PFSK-1 (cell line): Measurements from ENCODE around the gene STARD7.

Experiments used
- FOXP2 ChIP-seq: optimal IDR thresholded peaks from 2 replicates; pipeline ENCODE3; 2011; ENCODE audit warnings: borderline replicate concordance, control low read depth, inconsistent platforms; ENCODE audit not compliant: insufficient read depth; ENCODE audit errors: extremely low read length, extremely low read depth
- POLR2AphosphoS5 ChIP-seq: IDR thresholded peaks from 2 replicates; pipeline ENCODE4 v1.6.1; 2012; ENCODE audit warnings: low read depth, mild to moderate bottlenecking, control low read depth, low read length, moderate library complexity
- REST ChIP-seq, 2 experiments: IDR thresholded peaks; 2 replicates each; pipeline versions ENCODE4 v1.6.1 to v1.8.0; 2011 to 2012; ENCODE audit warnings: low read depth in 2 of 2, low read length in 2 of 2, control low read depth in 1 of 2, inconsistent platforms in 1 of 2, mild to moderate bottlenecking in 1 of 2, moderate library complexity in 1 of 2; ENCODE audit not compliant: insufficient read depth in 1 of 2
- SIN3A ChIP-seq: IDR thresholded peaks from 2 replicates; pipeline ENCODE4 v1.6.1; 2012; ENCODE audit warnings: mild to moderate bottlenecking, low read length, moderate library complexity, borderline replicate concordance; ENCODE audit not compliant: insufficient read depth
- TAF1 ChIP-seq: IDR thresholded peaks from 2 replicates; pipeline ENCODE4 v1.6.1; 2012; ENCODE audit warnings: low read length, control low read depth, borderline replicate concordance; ENCODE audit not compliant: insufficient read depth

STARD7 gene

GRCh38 chr2:96154506-96155380, 53.9 kb downstream of the STARD7 start:
- no peak for TF ChIP-seq POLR2AphosphoS5
- no peak for TF ChIP-seq TAF1
- TF ChIP-seq REST (IDR thresholded peaks at IDR 0.05; ENCODE audit: insufficient read depth in 1 of 2, low read depth in 2 of 2, low read length in 2 of 2) = no peak
- no peak for TF ChIP-seq SIN3A
- no peak for TF ChIP-seq FOXP2

DNA sequence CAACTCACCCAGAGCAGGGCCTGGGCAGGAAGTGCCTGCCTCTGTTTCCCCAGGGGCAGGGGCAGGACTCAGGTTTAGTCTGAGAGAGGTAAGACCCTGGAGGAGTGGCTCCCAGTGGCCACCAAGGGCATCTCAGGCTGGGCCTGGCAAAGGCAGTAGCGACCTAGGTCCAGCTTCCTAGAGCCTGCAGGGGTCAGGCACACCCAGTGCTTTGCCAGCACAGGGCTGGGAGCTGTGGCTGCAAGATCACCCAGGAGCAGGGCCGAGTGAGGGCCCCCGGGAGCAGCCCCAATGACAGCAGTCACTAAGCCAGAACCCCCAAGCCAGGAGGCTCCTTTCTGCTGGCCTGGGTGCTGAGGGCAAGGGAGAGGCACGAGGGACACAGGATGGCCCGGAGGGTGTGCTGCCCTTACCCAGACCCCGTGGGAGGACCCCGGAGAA, 54.6 kb downstream of the STARD7 start:
- TF ChIP-seq REST (IDR thresholded peaks at IDR 0.05; ENCODE audit: insufficient read depth in 1 of 2, low read depth in 2 of 2, low read length in 2 of 2) (no peak), FOXP2 (no peak), TAF1 (no peak), POLR2AphosphoS5 (no peak), SIN3A (no peak)

GRCh38 chr2:96153291-96153713, 55.3 kb downstream of the STARD7 start:
- no peak for TF ChIP-seq TAF1
- no peak for TF ChIP-seq FOXP2
- TF ChIP-seq SIN3A = no peak
- no peak for TF ChIP-seq POLR2AphosphoS5
- TF ChIP-seq REST (IDR thresholded peaks at IDR 0.05; ENCODE audit: insufficient read depth in 1 of 2, low read depth in 2 of 2, low read length in 2 of 2) = no peak

GRCh38 chr2:96152304-96153161, 56.1 kb downstream of the STARD7 start:
- TF ChIP-seq REST (IDR thresholded peaks at IDR 0.05; ENCODE audit: insufficient read depth in 1 of 2, low read depth in 2 of 2, low read length in 2 of 2) = no peak
- TF ChIP-seq FOXP2 = no peak
- TF ChIP-seq SIN3A = no peak
- TF ChIP-seq POLR2AphosphoS5 = no peak
- no peak for TF ChIP-seq TAF1
